Amniotic stem cell (primary cell): Measurements from ENCODE around the gene NAALADL2.

ENCODE experiments used
- DNase-seq: peaks from one replicate; lab custom pipeline; 2025; lab: John Stamatoyannopoulos, UW

NAALADL2 gene

GRCh38 chr3:174884776-174885568, 25.8 kb downstream of the NAALADL2 start:
- no peak for DNase-seq

DNA sequence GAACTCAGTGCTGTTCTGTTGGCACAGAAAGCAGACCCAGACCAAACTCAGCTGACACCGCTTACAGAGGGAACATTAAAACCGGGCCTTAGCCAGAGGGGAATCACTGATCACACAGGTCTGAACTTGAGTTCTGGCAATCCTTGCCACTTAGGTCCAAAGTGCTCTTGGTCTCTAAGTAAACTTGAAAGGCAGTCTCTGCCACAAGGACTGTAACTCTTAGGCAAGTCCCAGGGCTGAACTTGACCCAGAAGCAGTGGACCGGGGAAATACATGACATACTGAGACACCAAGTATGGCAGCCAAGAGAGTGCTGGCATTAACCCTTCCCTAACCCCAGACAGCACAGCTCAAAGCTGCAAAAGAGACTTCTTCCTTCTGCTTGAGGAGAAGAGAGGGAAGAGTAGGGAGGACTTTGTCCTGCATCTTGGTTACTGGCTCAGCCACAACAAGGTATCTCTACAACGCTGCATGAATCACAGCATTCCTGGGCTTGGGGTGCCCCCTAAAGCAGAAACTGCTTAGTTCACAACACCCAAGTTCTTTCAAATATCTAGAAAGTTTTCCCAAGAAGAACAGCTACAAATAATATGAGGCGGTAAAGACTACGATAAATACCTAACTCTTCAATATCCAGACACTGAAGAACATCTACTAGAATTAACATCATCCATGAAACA, 32.5 kb downstream of the NAALADL2 start:
- no peak for DNase-seq

DNA sequence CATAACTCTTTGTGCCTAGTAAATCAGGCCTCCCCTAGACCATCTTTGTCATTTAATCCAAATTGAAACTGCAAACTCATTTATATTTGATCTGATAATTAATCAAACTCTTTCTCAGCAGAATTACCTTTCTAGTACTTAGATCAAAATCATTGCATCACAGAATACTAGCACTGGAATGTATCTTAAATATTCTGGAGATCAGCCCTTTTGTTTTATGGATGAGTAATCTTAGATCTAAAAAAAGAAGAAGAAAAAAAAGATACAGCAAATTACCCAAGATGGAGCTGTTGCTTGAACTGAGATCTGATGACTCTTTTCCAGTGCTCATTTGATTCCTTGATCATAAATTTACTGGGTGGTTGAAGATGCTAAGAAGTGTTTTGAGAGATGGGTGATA, 47.9 kb downstream of the NAALADL2 start:
- DNase-seq = no peak

- DNase-seq = no peak
These were observed 48.7 kb downstream of the NAALADL2 start for GRCh38 chr3:174907628-174908407.

DNA sequence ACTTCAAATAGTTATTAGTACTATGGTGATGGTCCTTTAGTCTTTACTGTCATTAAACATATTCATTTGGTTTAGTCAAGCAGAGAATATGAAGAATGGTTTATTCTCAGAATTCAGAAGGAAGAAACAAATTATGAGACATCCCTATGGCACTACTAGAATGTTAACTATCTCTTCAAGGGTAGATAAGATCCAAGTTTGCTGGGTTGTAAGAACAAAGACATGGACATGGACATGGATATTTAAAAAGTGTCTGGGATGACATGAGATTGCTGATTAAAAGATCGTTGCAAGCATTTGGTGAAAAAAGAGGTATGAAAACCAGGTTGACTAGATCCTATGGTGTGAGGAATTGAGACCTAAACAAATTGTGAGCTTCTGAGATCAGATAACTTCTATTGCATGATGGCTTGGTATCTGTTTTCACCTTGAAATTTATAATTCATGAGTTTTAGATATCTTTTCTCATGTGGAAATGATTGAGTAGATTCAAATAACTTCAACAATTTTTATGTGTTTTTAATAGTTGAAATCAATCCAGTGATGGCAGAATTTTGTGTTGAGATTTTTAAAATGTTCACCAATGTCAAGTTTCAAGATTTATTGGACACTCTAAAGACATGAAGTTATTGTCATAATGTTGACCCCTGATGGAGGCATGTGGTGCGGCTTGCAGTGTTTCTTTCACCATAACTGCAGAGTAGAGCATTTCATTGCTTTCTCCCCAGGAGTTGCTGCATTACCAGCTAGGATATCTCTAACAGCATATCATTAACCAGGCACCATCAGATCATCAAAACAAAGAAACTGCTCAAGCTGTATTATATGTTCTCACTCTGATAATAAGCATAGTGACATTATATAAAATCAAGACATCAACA, 72.6 kb downstream of the NAALADL2 start:
- no peak for DNase-seq

- no peak for DNase-seq
These were observed 77.5 kb downstream of the NAALADL2 start for GRCh38 chr3:174936590-174936989.

DNA sequence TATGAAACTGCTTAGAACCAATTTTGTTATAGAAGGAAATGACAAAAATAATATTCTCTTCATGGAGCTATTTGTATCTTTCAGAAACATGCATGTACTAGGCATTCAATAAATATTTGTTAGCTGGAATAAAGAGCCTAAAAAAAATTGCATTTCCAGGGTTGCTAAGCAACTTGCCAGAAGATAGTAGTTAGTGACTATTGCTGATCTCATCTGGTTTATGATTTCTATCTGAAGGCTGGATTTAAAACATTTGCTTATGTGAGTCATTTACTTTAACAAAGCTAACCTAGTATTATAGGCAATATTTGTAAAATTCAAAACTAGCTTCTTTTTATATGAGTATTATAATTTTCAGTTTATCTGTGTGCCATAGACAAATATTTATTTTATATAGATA, 78.3 kb downstream of the NAALADL2 start:
- no peak for DNase-seq

GRCh38 chr3:174938102-174938501, 79.0 kb downstream of the NAALADL2 start:
- no peak for DNase-seq

- no peak for DNase-seq
These were observed 81.0 kb downstream of the NAALADL2 start for GRCh38 chr3:174940151-174940550.

DNA sequence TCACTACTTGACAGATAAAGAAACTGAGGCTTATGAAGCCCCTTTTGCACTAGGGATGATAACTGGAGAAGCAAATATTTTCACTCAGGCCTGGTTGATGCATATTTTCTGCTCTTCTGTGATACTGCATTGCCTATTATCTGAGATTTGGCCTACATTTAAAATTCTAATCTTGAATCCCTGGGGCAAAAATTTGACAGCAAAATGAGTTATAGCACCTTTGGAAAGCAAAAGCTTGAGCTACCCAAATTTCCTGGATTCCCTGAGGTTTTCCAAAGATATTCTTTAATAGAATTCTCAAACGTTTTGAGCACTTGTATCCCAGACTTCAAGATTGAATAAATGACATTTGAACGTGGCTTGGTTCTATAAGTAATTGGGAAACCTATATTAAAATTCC, 86.1 kb downstream of the NAALADL2 start:
- no peak for DNase-seq

GRCh38 chr3:174945951-174946350, 86.8 kb downstream of the NAALADL2 start:
- no peak for DNase-seq

- DNase-seq = peak; percentile 86
These were observed 90.4 kb downstream of the NAALADL2 start for GRCh38 chr3:174949523-174949922.

DNA sequence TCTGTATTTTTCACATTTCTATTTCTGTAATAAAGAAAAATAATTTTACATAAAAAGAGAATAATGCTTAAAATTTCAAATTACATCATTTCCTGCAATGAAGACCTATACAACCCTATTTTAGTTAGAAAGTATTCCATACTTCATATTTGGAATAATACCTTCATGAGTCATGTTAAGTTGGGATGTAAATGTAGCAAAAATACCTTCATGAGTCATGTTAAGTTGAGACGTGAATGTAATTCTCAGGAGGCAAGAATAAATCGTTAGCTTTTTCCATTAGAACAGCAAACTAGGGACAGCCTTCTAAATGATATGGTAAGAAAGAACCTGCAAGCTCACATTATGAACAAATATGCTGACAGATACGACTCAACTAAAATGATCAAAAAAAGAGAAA, 91.9 kb downstream of the NAALADL2 start:
- DNase-seq = peak; percentile 68

GRCh38 chr3:174951498-174952005, 92.4 kb downstream of the NAALADL2 start:
- DNase-seq = no peak

- no peak for DNase-seq
These were observed 93.9 kb downstream of the NAALADL2 start for GRCh38 chr3:174953068-174953467.

- DNase-seq = no peak
These were observed 96.4 kb downstream of the NAALADL2 start for GRCh38 chr3:174955513-174956016.

DNA sequence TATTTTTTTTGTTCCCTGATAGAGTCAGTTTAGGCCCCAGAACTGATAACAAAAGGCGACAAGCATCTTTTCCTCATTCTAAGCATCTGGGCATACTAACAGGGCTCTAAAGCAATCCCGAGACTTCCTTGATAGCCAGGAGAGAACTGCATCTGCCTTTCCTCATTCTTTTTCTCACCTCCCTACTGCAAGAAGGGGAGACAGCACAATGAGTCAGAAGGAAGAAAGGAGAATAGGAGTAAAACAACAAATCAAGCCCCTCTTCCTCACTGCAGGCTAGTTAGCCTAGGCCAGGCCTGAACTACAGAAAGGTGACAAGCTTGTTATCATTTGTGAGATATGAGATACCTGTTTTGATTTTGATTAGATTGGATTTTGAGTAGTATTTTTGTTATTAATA, 97.9 kb downstream of the NAALADL2 start:
- DNase-seq = no peak

DNA sequence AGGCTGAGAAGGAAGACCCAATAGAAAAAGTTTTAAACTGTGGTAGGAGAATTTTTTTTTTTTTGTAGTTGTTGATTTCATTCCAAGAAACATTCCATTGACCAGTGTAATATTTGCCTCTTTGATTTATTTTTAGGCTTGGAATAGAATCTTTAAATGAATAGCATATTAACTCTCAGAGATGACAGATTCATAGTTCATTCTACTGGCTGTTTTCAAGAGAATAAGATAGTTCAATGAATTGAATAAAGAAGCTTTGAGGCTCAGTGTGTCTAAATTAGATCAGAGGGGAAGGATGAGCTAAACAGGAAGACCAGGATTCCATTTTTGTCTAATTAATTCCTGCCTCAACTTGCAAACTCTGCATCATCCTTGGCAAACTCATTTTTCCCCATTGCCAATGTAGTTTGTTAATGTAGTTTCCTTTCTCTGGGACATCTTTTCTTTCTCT, 98.4 kb downstream of the NAALADL2 start:
- DNase-seq = no peak

GRCh38 chr3:174958671-174959328, 99.7 kb downstream of the NAALADL2 start:
- DNase-seq = no peak

GRCh38 chr3:174959556-174960065, 100.5 kb downstream of the NAALADL2 start:
- DNase-seq = no peak
